Measurements from ENCODE around the gene CHRM5. TPM values are rescaled to one million over a fixed set of nuclear protein-coding genes. Genes with fewer than 3 reads are reported as not detected.

CHRM5 gene
- total and polyA plus RNA-seq, 2 donors (not counting 3 experiments of a cell fraction or from before 2014, with no cell fraction given), result 0.03 TPM; not detected in 1

Other genes with a start within 250 kb of the CHRM5 start
- 20.5 and 23.3 TPM in 2 replicates for gene AVEN, start 70.7 kb downstream of the CHRM5 start, total RNA-seq
- gene AVEN, start 70.7 kb downstream of the CHRM5 start, polyA plus RNA-seq, result 5.5 and 7.7 TPM in 2 replicates
- 69.9 and 70.6 TPM in 2 replicates for gene EMC7, start 133.4 kb downstream of the CHRM5 start, total RNA-seq
- 46.9 and 57.0 TPM in 2 replicates for gene EMC7, start 133.4 kb downstream of the CHRM5 start, polyA plus RNA-seq
- gene PGBD4, start 133.6 kb downstream of the CHRM5 start, total RNA-seq, result 1.1 TPM in 2 replicates
- 0.39 and 0.41 TPM in 2 replicates for gene PGBD4, start 133.6 kb downstream of the CHRM5 start, polyA plus RNA-seq
- 56.8 and 57.9 TPM in 2 replicates for gene KATNBL1, start 241.6 kb downstream of the CHRM5 start, total RNA-seq
- 10.7 and 14.1 TPM in 2 replicates for gene KATNBL1, start 241.6 kb downstream of the CHRM5 start, polyA plus RNA-seq

All from endothelial cell of umbilical vein (primary cell).